MCF 10A (cell line): Measurements from ENCODE around the gene CLSTN2. TPM values are rescaled to one million over a fixed set of nuclear protein-coding genes. Genes with fewer than 3 reads are reported as not detected.

ENCODE experiments used
- BruUV-seq: library from RNA; stranded (reverse); fragments of 400-500 nt; replicated peaks from 2 replicates; lab custom pipeline; 2021; lab: Mats Ljungman, UMichigan
- CTCF ChIA-PET: fragments of 300-600 bp; sonication (Branson Sonifier 250); formaldehyde crosslinking; extraction: SDS; loops from one replicate; lab custom pipeline; 2021; ENCODE audit warnings: antibody characterized with exemption, inconsistent platforms; lab: Yijun Ruan, JAX
- POLR2A ChIA-PET: fragments of 300-600, 350-650 bp; sonication (Branson Sonifier 250); formaldehyde crosslinking; extraction: SDS; loops from one replicate; lab custom pipeline; 2020; ENCODE audit warnings: antibody characterized with exemption, inconsistent platforms; lab: Yijun Ruan, JAX
- DNase-seq: peaks from one replicate; pipeline ENCODE4 v3.0.0-alpha.2; 2018; ENCODE audit not compliant: unreplicated experiment
- H3K27ac Mint-ChIP-seq: one replicate; pipeline ENCODE4 v1.8.0; 2022; ENCODE audit warnings: mild to moderate bottlenecking, low read depth, mixed read lengths; ENCODE audit not compliant: unreplicated experiment
- H3K27me3 Mint-ChIP-seq: one replicate; pipeline ENCODE4 v1.8.0; 2022; ENCODE audit warnings: mixed read lengths; ENCODE audit not compliant: insufficient read depth, unreplicated experiment
- H3K36me3 Mint-ChIP-seq: one replicate; pipeline ENCODE4 v1.8.0; 2022; ENCODE audit warnings: mild to moderate bottlenecking, moderate library complexity, mixed read lengths; ENCODE audit not compliant: insufficient read depth, unreplicated experiment
- H3K4me1 Mint-ChIP-seq: one replicate; pipeline ENCODE4 v1.8.0; 2022; ENCODE audit warnings: mixed read lengths; ENCODE audit not compliant: insufficient read depth, unreplicated experiment
- H3K4me3 Mint-ChIP-seq: one replicate; pipeline ENCODE4 v1.8.0; 2022; ENCODE audit warnings: mild to moderate bottlenecking, moderate library complexity, mixed read lengths; ENCODE audit not compliant: unreplicated experiment
- H3K9me3 Mint-ChIP-seq: one replicate; pipeline ENCODE4 v1.8.0; 2022; ENCODE audit warnings: mixed read lengths; ENCODE audit not compliant: unreplicated experiment
- CTCF ChIP-seq: fragments of 200-600 bp; IDR thresholded peaks from one replicate; pipeline ENCODE4 v1.8.0; 2022; ENCODE audit warnings: antibody characterized with exemption, mild to moderate bottlenecking; ENCODE audit not compliant: unreplicated experiment
- intact Hi-C: fragments of 100-400 bp; cut with micrococcal nuclease; formaldehyde crosslinking; loops from 2 replicates; pipeline ENCODE4 v1.14.1; 2022
- total RNA-seq: library from RNA; stranded (reverse); gene quantifications from 2 replicates; pipeline ENCODE4 v1.2.3, GENCODE V29; 2022

CLSTN2 gene
- total RNA-seq, 1 experiment from 2014 or later, result not detected

GRCh38 chr3:140398387-140398786 lies 463.4 kb downstream of the CLSTN2 start:
- TF ChIP-seq CTCF, result no peak
- intact Hi-C loops, result no loop called here
- no TSS peak for BruUV-seq
- CTCF ChIA-PET, result no interaction called here
- no peaks in the 10 kb centered on the region for H3K9me3 Mint-ChIP-seq
- peaks cover 7% of the 10 kb centered on the region for H3K4me1 Mint-ChIP-seq
- POLR2A ChIA-PET, result no interaction called here
- H3K4me3 Mint-ChIP-seq, result no peak overlapping the region
- no peaks in the 10 kb centered on the region for H3K36me3 Mint-ChIP-seq
- no peak for DNase-seq
- H3K27ac Mint-ChIP-seq, result no peak overlapping the region
- H3K27me3 Mint-ChIP-seq, result no peaks in the 10 kb centered on the region

- H3K36me3 Mint-ChIP-seq, result peaks cover 4% of the 10 kb centered on the region
- no TSS peak for BruUV-seq
- H3K27me3 Mint-ChIP-seq, result no peaks in the 10 kb centered on the region
- ChIA-PET POLR2A (no interaction called here), CTCF (interaction anchor here (0.8 kb wide), 1 partner anchor 182 kb away, joined by 3 read pairs; no protein-coding TSS in a partner anchor)
- H3K4me1 Mint-ChIP-seq, result peaks cover under 1% of the 10 kb centered on the region
- H3K27ac Mint-ChIP-seq, result no peak overlapping the region
- H3K4me3 Mint-ChIP-seq, result no peak overlapping the region
- DNase-seq, result no peak
- intact Hi-C loops, result no loop called here
- H3K9me3 Mint-ChIP-seq, result no peaks in the 10 kb centered on the region
- TF ChIP-seq CTCF, result no peak
Observed at GRCh38 chr3:140399871-140400270, 464.9 kb downstream of the CLSTN2 start.

- peaks cover 4% of the 10 kb centered on the region for H3K36me3 Mint-ChIP-seq
- no peak overlapping the region for H3K4me3 Mint-ChIP-seq
- H3K27me3 Mint-ChIP-seq, result no peaks in the 10 kb centered on the region
- H3K4me1 Mint-ChIP-seq, result peaks cover 4% of the 10 kb centered on the region
- no peak for DNase-seq
- ChIA-PET POLR2A (no interaction called here), CTCF (no interaction called here)
- H3K9me3 Mint-ChIP-seq, result no peaks in the 10 kb centered on the region
- no peak overlapping the region for H3K27ac Mint-ChIP-seq
- no TSS peak for BruUV-seq
- TF ChIP-seq CTCF, result no peak
- intact Hi-C loops, result no loop called here
Observed at GRCh38 chr3:140403079-140403478, 468.1 kb downstream of the CLSTN2 start.

- no peak overlapping the region for H3K27ac Mint-ChIP-seq
- intact Hi-C loops, result no loop called here
- H3K27me3 Mint-ChIP-seq, result no peaks in the 10 kb centered on the region
- DNase-seq, result no peak
- H3K36me3 Mint-ChIP-seq, result peaks cover 4% of the 10 kb centered on the region
- H3K4me1 Mint-ChIP-seq, result peaks cover 5% of the 10 kb centered on the region
- no TSS peak for BruUV-seq
- H3K9me3 Mint-ChIP-seq, result no peaks in the 10 kb centered on the region
- no peak overlapping the region for H3K4me3 Mint-ChIP-seq
- no peak for TF ChIP-seq CTCF
- ChIA-PET POLR2A (no interaction called here), CTCF (no interaction called here)
Observed at GRCh38 chr3:140403608-140404007, 468.6 kb downstream of the CLSTN2 start.
